CD14-positive monocyte (primary cell): ENCODE measurements around the gene WWOX. TPM values are rescaled to one million over a fixed set of nuclear protein-coding genes. Genes with fewer than 3 reads are reported as not detected.

Experiments
- DNase-seq, 3 donors: peaks; one replicate each; pipeline ENCODE4 v3.0.0-alpha.2; 2011 to 2022
- H2AFZ ChIP-seq: 2 replicates; pipeline ENCODE4 v1.6.0; 2012; ENCODE audit warnings: mild to moderate bottlenecking, low read depth, low read length, inconsistent platforms; ENCODE audit not compliant: insufficient read depth, poor library complexity, severe bottlenecking
- H3K27ac ChIP-seq, 2 donors: 1 replicate in 1 of 2; 2 replicates in 1 of 2; pipeline ENCODE4 v1.5.1; 2012 to 2013; ENCODE audit warnings: low read length in 2 of 2, control low read depth in 1 of 2, inconsistent platforms in 1 of 2, low read depth in 1 of 2, mild to moderate bottlenecking in 1 of 2
- H3K27me3 ChIP-seq, 2 donors: one replicate each; pipeline versions ENCODE4 v1.6.0 to v1.6.1; 2011 to 2013; ENCODE audit warnings: low read length in 2 of 2; ENCODE audit not compliant: control insufficient read depth in 2 of 2, insufficient read depth in 2 of 2
- H3K36me3 ChIP-seq, 2 donors: replicated peaks in 1 of 2; 1 replicate in 1 of 2; 2 replicates in 1 of 2; pipeline versions ENCODE4 v1.5.1 to v1.6.1; 2012 to 2013; ENCODE audit warnings: low read length in 2 of 2, control low read depth in 1 of 2, inconsistent platforms in 1 of 2, mild to moderate bottlenecking in 1 of 2; ENCODE audit not compliant: insufficient read depth in 2 of 2, control insufficient read depth in 1 of 2
- H3K4me1 ChIP-seq, 2 donors: 1 replicate in 1 of 2; 2 replicates in 1 of 2; pipeline versions ENCODE4 v1.5.1 to v1.6.1; 2012 to 2013; ENCODE audit warnings: low read length in 2 of 2, control low read depth in 1 of 2, inconsistent platforms in 1 of 2, mild to moderate bottlenecking in 1 of 2, moderate library complexity in 1 of 2; ENCODE audit not compliant: insufficient read depth in 2 of 2, control insufficient read depth in 1 of 2
- H3K4me2 ChIP-seq: replicated peaks from 2 replicates; pipeline ENCODE3; 2012; ENCODE audit warnings: low read length, moderate library complexity, mild to moderate bottlenecking; ENCODE audit not compliant: poor library complexity, severe bottlenecking; ENCODE audit errors: extremely low read depth
- H3K4me3 ChIP-seq, 3 experiments: fragments of 200-600 bp in 1 of 3; sonication (generic) in 1 of 3; replicated peaks in 1 of 3; 1 replicate in 2 of 3; 2 replicates in 1 of 3; pipeline ENCODE4 v1.5.1; 2011 to 2013; ENCODE audit warnings: low read length in 3 of 3, mild to moderate bottlenecking in 3 of 3, control low read depth in 2 of 3, low read depth in 2 of 3, inconsistent platforms in 1 of 3, moderate library complexity in 1 of 3
- H3K79me2 ChIP-seq: 2 replicates; pipeline ENCODE4 v1.6.0; 2012; ENCODE audit warnings: mild to moderate bottlenecking, control low read depth, inconsistent platforms, low read length, moderate library complexity; ENCODE audit not compliant: insufficient read depth
- H3K9ac ChIP-seq: 2 replicates; pipeline ENCODE4 v1.6.0; 2017; ENCODE audit warnings: low read length, mild to moderate bottlenecking; ENCODE audit not compliant: insufficient read depth, poor library complexity, severe bottlenecking
- H3K9me3 ChIP-seq, 2 donors: replicated peaks in 1 of 2; 1 replicate in 1 of 2; 2 replicates in 1 of 2; pipeline versions ENCODE4 v1.5.1 to v1.6.1; 2012 to 2013; ENCODE audit warnings: low read length in 2 of 2, control low read depth in 1 of 2; ENCODE audit not compliant: control insufficient read depth in 1 of 2, insufficient read depth in 1 of 2
- H4K20me1 ChIP-seq: 2 replicates; pipeline ENCODE4 v1.6.0; 2012; ENCODE audit warnings: mild to moderate bottlenecking, low read length, control low read depth, moderate library complexity; ENCODE audit not compliant: insufficient read depth
- H3K27ac Mint-ChIP-seq, 7 donors: one replicate each; pipeline ENCODE4 v1.8.0; 2020; ENCODE audit warnings: mild to moderate bottlenecking in 7 of 7, mixed read lengths in 7 of 7, moderate library complexity in 6 of 7, inconsistent platforms in 2 of 7
- H3K27me3 Mint-ChIP-seq, 3 donors: one replicate each; pipeline ENCODE4 v1.8.0; 2021 to 2022; ENCODE audit warnings: low read depth in 3 of 3, mild to moderate bottlenecking in 3 of 3, mixed read lengths in 3 of 3, moderate library complexity in 3 of 3, inconsistent platforms in 1 of 3
- H3K36me3 Mint-ChIP-seq, 2 donors: one replicate each; pipeline ENCODE4 v1.8.0; 2020; ENCODE audit warnings: mixed read lengths in 2 of 2, inconsistent platforms in 1 of 2, mild to moderate bottlenecking in 1 of 2
- H3K4me1 Mint-ChIP-seq: one replicate; pipeline ENCODE4 v1.8.0; 2020; ENCODE audit warnings: mild to moderate bottlenecking, mixed read lengths
- H3K4me3 Mint-ChIP-seq, 2 donors: one replicate each; pipeline ENCODE4 v1.8.0; 2020; ENCODE audit warnings: mild to moderate bottlenecking in 2 of 2, mixed read lengths in 2 of 2, moderate library complexity in 1 of 2
- H3K9me3 Mint-ChIP-seq, 7 donors: one replicate each; pipeline ENCODE4 v1.8.0; 2020 to 2022; ENCODE audit warnings: mixed read lengths in 7 of 7, mild to moderate bottlenecking in 6 of 7, moderate library complexity in 6 of 7, inconsistent platforms in 2 of 7
- CTCF ChIP-seq: fragments of 200-600 bp; IDR thresholded peaks from one replicate; pipeline ENCODE4 v1.8.0; 2022; ENCODE audit warnings: antibody characterized with exemption, mild to moderate bottlenecking
- WGBS: methylation state at CpG from one replicate; pipeline ENCODE4 v1.1.5; 2013; ENCODE audit warnings: missing lambda C conversion rate; ENCODE audit not compliant: insufficient coverage; 5-methylcytosine and 5-hydroxymethylcytosine counted together
- intact Hi-C, 2 donors: fragments of 100-400 bp; cut with micrococcal nuclease; formaldehyde crosslinking; loops; one replicate each; pipeline versions ENCODE4 v1.15.0 to v1.15.1; 2023
- polyA plus RNA-seq, 3 donors: library from polyadenylated mRNA; depleted of rRNA in 1 of 3; unstranded in 2 of 3; stranded (reverse) in 1 of 3; fragments of 300-500 nt in 2 of 3; fragments of >200 nt in 1 of 3; fragmentation: Illumina TruSeq in 2 of 3; gene quantifications; 1 replicate in 2 of 3; 2 replicates in 1 of 3; pipeline ENCODE4 v1.2.3, GENCODE V29; 2012 to 2021

WWOX gene
- polyA plus RNA-seq, 3 donors: 4.0 to 7.0 (median 6.3) TPM

- H3K36me3 Mint-ChIP-seq: no peaks in the 10 kb centered on the region
- 100% methylated on average over 1 of the region's 5 CpGs for whole genome bisulfite sequencing
Observed at GRCh38 chr16:78799429-78799828, 700.0 kb downstream of the WWOX start.

GRCh38 chr16:78800523-78800922 is 701.1 kb downstream of the WWOX start:
- Histone ChIP-seq H3K4me3 (no peak overlapping the region), H3K4me1 (peaks cover 5% of the 10 kb centered on the region in 2 donors), H3K36me3 (no peaks in the 10 kb centered on the region), H3K79me2 (no peaks in the 10 kb centered on the region), H2AFZ (no peak overlapping the region), H3K27ac (no peak overlapping the region), H3K4me2 (no peak overlapping the region), H4K20me1 (no peaks in the 10 kb centered on the region), H3K27me3 (no peaks in the 10 kb centered on the region), H3K9me3 (no peaks in the 10 kb centered on the region), H3K9ac (no peak overlapping the region)
- Mint-ChIP-seq H3K27ac (no peak overlapping the region), H3K36me3 (no peaks in the 10 kb centered on the region), H3K9me3 (peaks cover 0 to 2% (median 0%) of the 10 kb centered on the region in 7 donors), H3K4me1 (peaks cover 7% of the 10 kb centered on the region), H3K4me3 (no peak overlapping the region), H3K27me3 (peaks cover 0 to 3% (median 2%) of the 10 kb centered on the region in 3 donors)
- intact Hi-C loops: no loop called here
- DNase-seq: no peak
- no peak for TF ChIP-seq CTCF
- WGBS: 46% methylated on average over 3 of the region's 3 CpGs

More at GRCh38 chr16:78799429-78799828, 700.0 kb downstream of the WWOX start:
- no peak overlapping the region for H3K4me2 ChIP-seq
- Mint-ChIP-seq H3K4me1 (peaks cover 3% of the 10 kb centered on the region), H3K9me3 (peaks cover 0 to 2% (median 0%) of the 10 kb centered on the region in 7 donors), H3K4me3 (no peak overlapping the region), H3K27me3 (peaks cover 0 to 4% (median 2%) of the 10 kb centered on the region in 3 donors), H3K27ac (no peak overlapping the region)
- H4K20me1 ChIP-seq: no peaks in the 10 kb centered on the region
- no peak for DNase-seq
- no peaks in the 10 kb centered on the region for H3K79me2 ChIP-seq
- no peaks in the 10 kb centered on the region for H3K27me3 ChIP-seq
- no peak overlapping the region for H3K27ac ChIP-seq
- no peaks in the 10 kb centered on the region for H3K36me3 ChIP-seq
- no peak overlapping the region for H2AFZ ChIP-seq
- H3K9me3 ChIP-seq: no peaks in the 10 kb centered on the region
- no peak overlapping the region for H3K4me3 ChIP-seq
- H3K9ac ChIP-seq: no peak overlapping the region
- intact Hi-C loops: no loop called here
- TF ChIP-seq CTCF: no peak
- H3K4me1 ChIP-seq: no peaks in the 10 kb centered on the region
